ENCODE measurements around the gene TMPO.
"Not testable (repeated sequence)": the region's sequence is repeated elsewhere in the genome, so short reads cannot be mapped to it uniquely, and the experiment has no call there.

TMPO gene

DNA sequence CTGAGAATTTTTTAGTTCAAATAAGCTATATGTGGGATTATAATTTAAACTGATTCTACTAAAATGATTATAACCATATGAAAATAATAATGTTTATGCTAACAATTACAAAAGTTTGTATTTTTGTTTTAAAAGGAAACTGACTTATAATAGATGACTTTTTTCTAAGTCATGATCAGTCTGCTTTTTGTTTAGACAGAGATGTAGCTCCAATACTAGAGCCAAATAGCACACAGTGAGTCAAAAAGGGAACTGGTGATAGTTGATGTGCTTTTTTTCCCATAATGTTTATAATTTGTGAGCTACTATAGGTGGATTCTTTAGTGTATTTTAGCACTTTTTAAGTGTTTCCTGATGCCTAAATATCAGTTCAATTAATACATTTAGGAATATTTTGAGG lies 28.3 kb downstream of the TMPO start:
- no peak for DNase-seq (ENCODE audit: extremely low read depth, low read depth)
- TF ChIP-seq CTCF (IDR thresholded peaks at IDR 0.05; ENCODE audit: low read depth, low read length) = no peak

DNA sequence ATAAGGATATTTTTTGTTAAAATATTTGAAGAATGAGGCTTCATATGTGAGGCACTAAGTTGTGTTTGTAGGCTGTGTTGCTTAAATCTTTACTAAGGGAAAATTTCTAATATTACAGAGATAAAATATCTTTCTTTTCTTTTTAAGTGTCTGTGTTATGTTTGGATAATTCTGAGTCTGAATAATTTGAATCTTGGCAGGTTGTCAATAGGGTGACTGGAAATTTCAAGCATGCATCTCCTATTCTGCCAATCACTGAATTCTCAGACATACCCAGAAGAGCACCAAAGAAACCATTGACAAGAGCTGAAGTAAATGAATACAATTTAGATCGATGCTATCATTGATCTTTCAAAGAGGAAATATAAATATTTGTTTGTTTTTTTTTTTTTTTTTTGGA lies 29.4 kb downstream of the TMPO start:
- TF ChIP-seq CTCF (IDR thresholded peaks at IDR 0.05; ENCODE audit: low read depth, low read length) = no peak
- no peak for DNase-seq (ENCODE audit: extremely low read depth, low read depth)

- DNase-seq (ENCODE audit: extremely low read depth, low read depth) = no peak
- TF ChIP-seq CTCF (IDR thresholded peaks at IDR 0.05; ENCODE audit: low read depth, low read length) = no peak
These were observed 34.2 kb downstream of the TMPO start for GRCh38 chr12:98549371-98550110.

DNA sequence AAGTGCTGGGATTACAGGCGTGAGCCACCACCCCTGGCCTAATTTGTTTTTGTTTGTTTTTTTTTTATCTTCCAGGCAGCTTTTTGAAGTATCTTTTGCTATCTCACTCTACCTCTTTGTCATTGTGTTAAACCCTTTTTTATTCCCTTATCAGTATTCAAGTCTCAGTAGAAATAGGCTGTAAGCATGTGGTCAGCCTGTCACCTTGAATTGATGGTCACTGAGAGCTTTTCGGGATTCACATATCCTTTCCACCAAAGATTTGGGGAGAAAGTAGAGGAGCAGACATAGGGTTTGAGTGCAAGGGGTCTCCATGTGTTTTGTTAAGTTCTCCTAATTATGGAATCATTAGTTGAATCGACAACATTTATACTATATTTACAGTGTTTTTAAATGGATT lies 36.4 kb downstream of the TMPO start:
- TF ChIP-seq CTCF (IDR thresholded peaks at IDR 0.05; ENCODE audit: low read depth, low read length) = no peak
- no peak for DNase-seq (ENCODE audit: extremely low read depth, low read depth)

GRCh38 chr12:98558097-98558496 lies 42.7 kb downstream of the TMPO start:
- DNase-seq (ENCODE audit: extremely low read depth, low read depth) = not testable (repeated sequence)

- no peak for TF ChIP-seq CTCF (IDR thresholded peaks at IDR 0.05; ENCODE audit: low read depth, low read length)
- no peak for DNase-seq (ENCODE audit: extremely low read depth, low read depth)
These were observed 44.3 kb downstream of the TMPO start for GRCh38 chr12:98559666-98560065.

- DNase-seq (ENCODE audit: extremely low read depth, low read depth) = no peak
- TF ChIP-seq CTCF (IDR thresholded peaks at IDR 0.05; ENCODE audit: low read depth, low read length) = no peak
These were observed 46.5 kb downstream of the TMPO start for GRCh38 chr12:98561846-98562245.

GRCh38 chr12:98572010-98572409 lies 56.6 kb downstream of the TMPO start:
- TF ChIP-seq CTCF (IDR thresholded peaks at IDR 0.05; ENCODE audit: low read depth, low read length) = peak; percentile 8
- DNase-seq (ENCODE audit: extremely low read depth, low read depth) = no peak
